H1 (cell line): ENCODE results near the gene ICAM3.

Experiments
- BCL11A ChIP-seq, 2 experiments: IDR thresholded peaks; one replicate each; pipeline ENCODE4 v1.6.1; 2011; ENCODE audit warnings: low read depth in 2 of 2, low read length in 2 of 2, mild to moderate bottlenecking in 2 of 2
- CBX5 ChIP-seq: fragments of 300-800, 300-1000 bp; sonication (generic); IDR thresholded peaks from 2 replicates; pipeline ENCODE4 v1.7.1; 2016; ENCODE audit warnings: antibody characterized with exemption, low read length, low read depth
- CREB1 ChIP-seq: IDR thresholded peaks from 2 replicates; pipeline ENCODE4 v1.6.1; 2012; ENCODE audit warnings: inconsistent platforms
- EZH2 ChIP-seq: fragments of 200-600 bp; sonication (generic); IDR thresholded peaks from 2 replicates; pipeline ENCODE4 v1.7.1; 2012; ENCODE audit warnings: low read depth, mild to moderate bottlenecking, moderate library complexity, low read length, inconsistent platforms; ENCODE audit not compliant: severe bottlenecking
- JUND ChIP-seq: IDR thresholded peaks from 2 replicates; pipeline ENCODE4 v1.6.1; 2011; ENCODE audit warnings: mild to moderate bottlenecking, improper control_type of control experiment, low read length
- POLR2A ChIP-seq, 2 experiments: IDR thresholded peaks; 1 replicate in 1 of 2; 2 replicates in 1 of 2; pipeline ENCODE4 v1.6.1; 2011; ENCODE audit warnings: low read depth in 2 of 2, low read length in 2 of 2, mild to moderate bottlenecking in 2 of 2; ENCODE audit errors: control extremely low read depth in 1 of 2
- POLR2AphosphoS5 ChIP-seq: IDR thresholded peaks from 2 replicates; pipeline ENCODE4 v1.6.1; 2011; ENCODE audit warnings: low read depth, low read length
- SIN3A ChIP-seq, 2 experiments: IDR thresholded peaks in 1 of 2; conservative IDR thresholded peaks in 1 of 2; 2 replicates each; pipeline ENCODE4 v1.6.1; 2011 to 2012; ENCODE audit warnings: low read length in 2 of 2, improper control_type of control experiment in 1 of 2, low read depth in 1 of 2, mild to moderate bottlenecking in 1 of 2
- SP4 ChIP-seq: IDR thresholded peaks from 2 replicates; pipeline ENCODE4 v1.6.1; 2012; ENCODE audit warnings: low read length, inconsistent platforms
- TAF1 ChIP-seq: IDR thresholded peaks from 2 replicates; pipeline ENCODE4 v1.6.1; 2011; ENCODE audit warnings: mild to moderate bottlenecking, low read depth, low read length
- TCF12 ChIP-seq: IDR thresholded peaks from 2 replicates; pipeline ENCODE4 v1.6.1; 2011; ENCODE audit warnings: low read depth, mild to moderate bottlenecking, low read length
- TEAD4 ChIP-seq: IDR thresholded peaks from 2 replicates; pipeline ENCODE4 v1.6.1; 2012; ENCODE audit warnings: low read depth, low read length, inconsistent platforms, mixed read lengths
- TF ChIP-seq, protein P1 (sequence below), 3 experiments: IDR thresholded peaks; 1 replicate in 2 of 3; 2 replicates in 1 of 3; pipeline versions ENCODE4 v1.5.1 to v1.6.1; 2011; ENCODE audit warnings: low read length in 3 of 3, mild to moderate bottlenecking in 3 of 3, inconsistent platforms in 2 of 3, low read depth in 1 of 3, moderate library complexity in 1 of 3; ENCODE audit not compliant: insufficient read depth in 1 of 3; ENCODE audit errors: control extremely low read depth in 1 of 3

- TF ChIP-seq POLR2A (IDR thresholded peaks at IDR 0.05; ENCODE audit: control extremely low read depth in 1 of 2, low read depth in 2 of 2, low read length in 2 of 2) (no peak), SP4 (no peak), CBX5 (no peak), CREB1 (no peak), POLR2AphosphoS5 (no peak), TAF1 (peak; percentile 19; the same call in 1 of the 2 replicates), JUND (no peak), SIN3A (conservative IDR thresholded peaks at IDR 0.05 in 1 of 2, IDR thresholded peaks at IDR 0.05 in 1 of 2; ENCODE audit: low read depth in 1 of 2, low read length in 2 of 2) (peak in 1 of 2 experiments; percentile 4; a peak in 1 of 4 replicates), TEAD4 (no peak), BCL11A (IDR thresholded peaks at IDR 0.05; ENCODE audit: low read depth in 2 of 2, low read length in 2 of 2) (no peak), EZH2 (peak; percentile 69), TCF12 (no peak)
- TF ChIP-seq, protein P1, sequence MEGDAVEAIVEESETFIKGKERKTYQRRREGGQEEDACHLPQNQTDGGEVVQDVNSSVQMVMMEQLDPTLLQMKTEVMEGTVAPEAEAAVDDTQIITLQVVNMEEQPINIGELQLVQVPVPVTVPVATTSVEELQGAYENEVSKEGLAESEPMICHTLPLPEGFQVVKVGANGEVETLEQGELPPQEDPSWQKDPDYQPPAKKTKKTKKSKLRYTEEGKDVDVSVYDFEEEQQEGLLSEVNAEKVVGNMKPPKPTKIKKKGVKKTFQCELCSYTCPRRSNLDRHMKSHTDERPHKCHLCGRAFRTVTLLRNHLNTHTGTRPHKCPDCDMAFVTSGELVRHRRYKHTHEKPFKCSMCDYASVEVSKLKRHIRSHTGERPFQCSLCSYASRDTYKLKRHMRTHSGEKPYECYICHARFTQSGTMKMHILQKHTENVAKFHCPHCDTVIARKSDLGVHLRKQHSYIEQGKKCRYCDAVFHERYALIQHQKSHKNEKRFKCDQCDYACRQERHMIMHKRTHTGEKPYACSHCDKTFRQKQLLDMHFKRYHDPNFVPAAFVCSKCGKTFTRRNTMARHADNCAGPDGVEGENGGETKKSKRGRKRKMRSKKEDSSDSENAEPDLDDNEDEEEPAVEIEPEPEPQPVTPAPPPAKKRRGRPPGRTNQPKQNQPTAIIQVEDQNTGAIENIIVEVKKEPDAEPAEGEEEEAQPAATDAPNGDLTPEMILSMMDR (IDR thresholded peaks at IDR 0.05; ENCODE audit: control extremely low read depth in 1 of 3, insufficient read depth in 1 of 3, low read depth in 1 of 3, low read length in 3 of 3): no peak
These were observed 47.7 kb downstream of the ICAM3 start for GRCh38 chr19:10291554-10292205.
